ENCODE measurements around the gene WDFY3.

DNA sequence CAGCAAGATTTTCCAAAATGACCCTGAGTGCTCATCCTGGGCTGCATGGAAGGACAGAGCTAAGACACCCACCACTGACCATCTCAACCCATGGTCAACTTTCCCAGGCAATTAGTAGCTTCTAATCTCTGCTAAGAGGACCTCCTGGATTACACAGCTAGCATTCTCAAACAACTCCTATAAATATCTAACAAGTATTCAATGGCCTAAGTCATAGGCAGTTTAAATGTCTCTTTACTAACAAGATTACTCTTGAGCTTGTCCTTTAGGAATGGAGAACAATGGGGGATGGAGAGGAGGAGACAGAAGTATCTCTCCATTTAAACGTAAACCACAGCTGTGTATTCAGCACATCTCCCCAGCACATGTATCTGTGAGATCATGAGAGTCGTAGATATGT, 118.1 kb downstream of the WDFY3 start:
- TF ChIP-seq, protein P1, sequence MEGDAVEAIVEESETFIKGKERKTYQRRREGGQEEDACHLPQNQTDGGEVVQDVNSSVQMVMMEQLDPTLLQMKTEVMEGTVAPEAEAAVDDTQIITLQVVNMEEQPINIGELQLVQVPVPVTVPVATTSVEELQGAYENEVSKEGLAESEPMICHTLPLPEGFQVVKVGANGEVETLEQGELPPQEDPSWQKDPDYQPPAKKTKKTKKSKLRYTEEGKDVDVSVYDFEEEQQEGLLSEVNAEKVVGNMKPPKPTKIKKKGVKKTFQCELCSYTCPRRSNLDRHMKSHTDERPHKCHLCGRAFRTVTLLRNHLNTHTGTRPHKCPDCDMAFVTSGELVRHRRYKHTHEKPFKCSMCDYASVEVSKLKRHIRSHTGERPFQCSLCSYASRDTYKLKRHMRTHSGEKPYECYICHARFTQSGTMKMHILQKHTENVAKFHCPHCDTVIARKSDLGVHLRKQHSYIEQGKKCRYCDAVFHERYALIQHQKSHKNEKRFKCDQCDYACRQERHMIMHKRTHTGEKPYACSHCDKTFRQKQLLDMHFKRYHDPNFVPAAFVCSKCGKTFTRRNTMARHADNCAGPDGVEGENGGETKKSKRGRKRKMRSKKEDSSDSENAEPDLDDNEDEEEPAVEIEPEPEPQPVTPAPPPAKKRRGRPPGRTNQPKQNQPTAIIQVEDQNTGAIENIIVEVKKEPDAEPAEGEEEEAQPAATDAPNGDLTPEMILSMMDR (IDR thresholded peaks at IDR 0.05): no peak
- no peak for TF ChIP-seq EZH2 (IDR thresholded peaks at IDR 0.05; ENCODE audit: borderline replicate concordance, insufficient read depth, low read depth, low read length, poor library complexity, severe bottlenecking)

Data from B cell (primary cell).